Adipose tissue (tissue), 3 donors: ENCODE measurements around the gene WBP11. TPM values are rescaled to one million over a fixed set of nuclear protein-coding genes. Genes with fewer than 3 reads are reported as not detected.
"Not testable (repeated sequence)": the region's sequence is repeated elsewhere in the genome, so short reads cannot be mapped to it uniquely, and the experiment has no call there.

Source experiments
- H3K27ac ChIP-seq: one replicate; pipeline ENCODE4 v1.5.1; 2013; ENCODE audit warnings: low read depth, low read length
- WGBS, 3 donors: extraction: QIAGEN DNeasy Blood & Tissue Kit; methylation state at CpG; one replicate each; pipeline ENCODE4 v1.1.7; 2013; 5-methylcytosine and 5-hydroxymethylcytosine counted together
- polyA plus RNA-seq, 3 donors: library from polyadenylated mRNA; stranded (reverse); fragments of 200-250 nt; gene quantifications; one replicate each; pipeline ENCODE4 v1.2.3, GENCODE V29; 2013
- donor health status: healthy with polysubstance abuse.
- donor health status: Bipolar disorder and iron deficiency.
- donor health status: healthy.

The WBP11 gene
- polyA plus RNA-seq, 3 donors: 11.5 to 22.3 (median 19.9) TPM

DNA sequence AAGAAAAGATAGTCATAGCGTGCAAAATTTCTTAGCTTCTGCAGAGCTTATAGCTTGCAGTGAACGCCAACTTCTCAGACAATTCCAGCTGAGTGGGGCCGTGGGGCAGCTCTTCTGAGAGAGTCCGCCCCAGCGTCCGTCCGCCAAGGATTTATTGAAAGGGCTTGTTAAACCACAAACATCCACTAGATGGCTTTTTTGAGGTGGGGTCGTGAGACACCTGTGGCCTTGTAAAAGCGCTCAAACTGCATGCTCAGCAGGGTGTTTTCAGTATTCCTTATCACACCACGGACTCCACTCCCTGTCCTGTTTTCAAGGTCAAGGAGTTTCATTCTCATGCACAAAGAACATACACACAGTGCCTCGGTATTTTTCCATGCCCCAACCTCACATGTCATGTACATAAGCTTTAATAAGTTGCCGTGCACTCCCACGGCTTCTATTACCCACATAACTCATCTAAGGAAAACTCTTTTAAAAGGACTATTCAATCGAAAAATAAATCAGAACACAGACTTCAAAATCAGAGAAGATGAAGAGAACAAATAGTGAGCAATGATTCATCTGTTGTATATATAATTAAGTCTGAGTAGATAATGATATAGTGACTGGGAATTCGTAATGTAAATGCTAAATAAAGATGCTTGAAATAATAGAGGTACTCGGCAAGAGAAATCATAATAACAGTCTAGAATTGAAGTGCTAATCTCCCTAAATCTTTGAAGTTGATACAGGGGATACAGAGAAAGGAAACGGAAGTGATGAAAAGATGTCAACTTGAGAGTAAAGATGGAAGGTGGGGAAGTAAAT is 46.7 kb downstream of the WBP11 start:
- no peak overlapping the region for H3K27ac ChIP-seq
- WGBS, 3 donors: 36 to 56% (median 52%) methylated on average over 17 of the region's 17 CpGs

DNA sequence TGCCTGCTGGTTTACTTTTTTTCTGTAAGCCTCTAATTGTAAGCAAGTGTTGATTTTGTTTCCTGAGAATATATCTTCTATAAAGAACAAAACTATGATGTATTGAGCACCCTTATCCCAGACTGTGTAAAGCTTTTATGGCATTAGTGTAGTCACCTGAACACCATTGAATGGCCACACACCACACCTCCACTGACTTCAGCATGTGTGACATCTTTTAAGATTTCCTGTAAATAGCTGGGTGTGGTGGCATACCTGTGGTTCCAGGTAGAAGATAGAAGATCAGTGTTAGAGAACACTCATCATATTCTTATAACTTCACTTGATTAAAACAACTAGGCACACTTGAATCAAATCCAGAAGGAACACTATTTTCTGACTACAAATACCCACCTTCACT is 51.3 kb downstream of the WBP11 start:
- no peak overlapping the region for H3K27ac ChIP-seq

DNA sequence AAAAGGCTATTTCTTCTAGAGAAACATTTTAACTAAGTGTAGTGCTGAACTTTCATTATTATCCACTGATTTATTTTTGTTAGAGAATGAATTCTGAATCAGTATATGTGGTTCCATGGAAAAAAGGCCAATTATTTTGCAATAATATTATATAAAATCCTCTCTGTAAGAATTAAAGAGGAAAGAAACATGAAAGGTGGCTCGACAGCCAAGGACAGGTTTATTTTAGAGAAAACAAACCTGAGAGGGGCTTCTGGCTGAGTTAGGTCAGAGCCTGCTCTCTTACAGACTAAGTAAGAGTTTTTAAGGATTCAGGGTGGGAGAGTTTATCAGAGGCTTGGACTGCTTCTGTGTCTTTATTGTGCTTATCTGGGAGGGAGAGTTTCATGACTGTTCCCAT is 60.2 kb downstream of the WBP11 start:
- no peak overlapping the region for H3K27ac ChIP-seq
- WGBS, 3 donors: 88 to 98% (median 92%) methylated on average over 1 of the region's 1 CpG

DNA sequence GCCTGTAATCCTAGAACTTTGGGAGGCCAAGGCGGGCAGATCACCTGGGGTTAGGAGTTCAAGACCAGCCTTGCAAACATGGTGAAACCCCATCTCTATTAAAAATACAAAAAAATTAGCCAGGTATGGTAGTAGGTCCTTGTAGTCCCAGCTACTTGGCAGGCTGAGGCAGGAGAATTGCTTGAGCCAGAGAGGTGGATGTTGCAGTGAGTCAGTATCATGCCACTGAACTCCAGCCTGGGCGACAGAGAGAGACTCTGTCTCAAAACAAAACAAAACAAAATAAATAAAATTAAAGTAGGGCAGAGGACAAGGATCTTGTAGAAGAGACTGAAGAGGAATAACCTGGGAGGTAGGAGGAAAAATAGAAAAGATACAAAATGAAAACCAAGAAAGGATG is 61.3 kb downstream of the WBP11 start:
- no peak overlapping the region for H3K27ac ChIP-seq
- WGBS, 3 donors: 92 to 96% (median 95%) methylated on average over 2 of the region's 2 CpGs

DNA sequence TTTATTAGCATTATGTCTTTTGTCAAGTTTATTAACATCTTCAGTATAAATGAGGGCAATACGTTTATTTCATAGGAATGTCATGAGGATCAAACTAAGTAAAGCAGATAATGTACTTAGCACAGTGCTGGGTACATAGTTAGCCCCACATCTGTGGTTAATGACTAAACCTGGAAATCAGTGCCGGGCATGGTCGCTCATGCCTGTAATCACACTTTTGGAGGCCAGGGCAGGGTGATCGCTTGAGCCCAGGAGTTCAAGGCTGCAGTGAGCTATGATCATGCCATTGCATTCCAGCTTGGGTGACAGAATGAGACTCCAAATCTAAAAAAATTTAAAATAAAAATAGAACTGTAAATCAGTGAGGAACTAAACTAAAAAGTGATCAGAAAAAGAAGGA is 62.1 kb downstream of the WBP11 start:
- 36 to 93% (median 91%) methylated on average over 4 of the region's 4 CpGs for WGBS, 3 donors
- no peak overlapping the region for H3K27ac ChIP-seq

DNA sequence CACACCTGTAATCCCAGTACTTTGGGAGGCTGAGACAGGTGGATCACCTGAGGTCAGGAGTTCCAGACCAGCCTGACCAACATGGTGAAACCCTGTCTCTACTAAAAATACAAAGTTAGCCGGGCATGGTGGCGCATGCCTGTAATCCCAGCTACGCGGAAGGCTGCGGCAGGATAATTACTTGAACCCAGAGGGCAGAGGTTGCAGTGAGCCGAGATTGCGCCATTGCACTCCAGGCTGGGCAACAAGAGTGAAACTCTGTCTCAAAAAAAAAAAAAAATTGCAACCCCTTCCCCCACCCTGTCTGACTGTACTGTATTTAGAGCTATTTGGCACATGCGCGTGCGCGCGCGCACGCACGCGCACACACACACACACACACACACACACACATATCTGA is 66.8 kb downstream of the WBP11 start:
- WGBS, 3 donors: 92 to 93% (median 93%) methylated on average over 16 of the region's 16 CpGs

More for the DNA sequence above, 66.8 kb downstream of the WBP11 start:
- not testable (repeated sequence) for H3K27ac ChIP-seq

Other genes starting within 250 kb of the WBP11 start
- gene PLBD1, start 235.6 kb downstream of the WBP11 start, polyA plus RNA-seq: 10 to 100 TPM in 2 of 3 donors, 1 to 10 TPM in 1; 8.8 to 24.1 (median 12.9) TPM
- gene GUCY2C, start 106.9 kb downstream of the WBP11 start, polyA plus RNA-seq: under 1 TPM in 1 of 3 donors, not detected in 2; 0.01 TPM
- gene C12orf60, start 192 bp upstream of the WBP11 start, polyA plus RNA-seq: 1 to 10 TPM in 1 of 3 donors, under 1 TPM in 2; 0.49 to 1.0 (median 0.82) TPM
- 1 to 10 TPM in 1 of 3 donors, under 1 TPM in 1, not detected in 1; 0.12 to 1.1 TPM for gene SMCO3, start 10.7 kb upstream of the WBP11 start, polyA plus RNA-seq
- 1 to 10 TPM in 1 of 3 donors, under 1 TPM in 2; 0.66 to 3.3 (median 0.74) TPM for gene ART4, start 40.0 kb upstream of the WBP11 start, polyA plus RNA-seq
- gene MGP, start 82.4 kb upstream of the WBP11 start, polyA plus RNA-seq: 1,000 to 10,000 TPM in 1 of 3 donors, 100 to 1,000 TPM in 1, 10 to 100 TPM in 1; 63.1 to 1,647 (median 417) TPM
- 10 to 100 TPM in 1 of 3 donors, 1 to 10 TPM in 1, under 1 TPM in 1; 0.21 to 44.0 (median 1.1) TPM for gene ERP27, start 135.1 kb upstream of the WBP11 start, polyA plus RNA-seq
- gene ARHGDIB, start 158.1 kb upstream of the WBP11 start, polyA plus RNA-seq: 100 to 1,000 TPM in 2 of 3 donors, 10 to 100 TPM in 1; 27.0 to 267 (median 154) TPM
- not detected for gene PDE6H, start 169.6 kb upstream of the WBP11 start, polyA plus RNA-seq